ENCODE data around the gene COMTD1. TPM values are rescaled to one million over a fixed set of nuclear protein-coding genes. Genes with fewer than 3 reads are reported as not detected.
A peak's percentile ranks its signal among the peaks of the same experiment; 100 is the strongest.

COMTD1 gene
- 5.6 and 6.1 TPM in 2 replicates for total RNA-seq (2014; rRNA removed; shearing (Covaris generic))

GRCh38 chr10:75235375-75236177 lies at the start of gene COMTD1:
Gene COMTD1 (minus strand): TSS chr10:75235957. CDS start chr10:75235928, 29 bp downstream.
- Histone ChIP-seq H3K27me3 (no peaks in the 10 kb centered on the region), H3K36me3 (peaks cover 23% of the 10 kb centered on the region), H3K4me3 (peak within 1 kb of the TSS; percentile 69), H3K4me1 (no peaks in the 10 kb centered on the region), H3K27ac (peak within 1 kb of the TSS; percentile 41), H3K9me3 (replicated peaks) (no peaks in the 10 kb centered on the region)
- DNase-seq: peak; percentile 93 to 94

GRCh38 chr10:75283671-75284470 lies 48.1 kb upstream of the COMTD1 start:
- Histone ChIP-seq H3K27me3 (no peaks in the 10 kb centered on the region), H3K4me1 (peaks cover 6% of the 10 kb centered on the region; the same call in 1 of the 2 replicates), H3K27ac (no peak overlapping the region), H3K36me3 (no peaks in the 10 kb centered on the region), H3K9me3 (replicated peaks) (no peaks in the 10 kb centered on the region), H3K4me3 (peak overlapping the region; percentile 44)
- peak; percentile 41 to 55 for DNase-seq

- H3K27ac ChIP-seq: no peak overlapping the region
- H3K9me3 ChIP-seq (replicated peaks): no peaks in the 10 kb centered on the region
- no peaks in the 10 kb centered on the region for H3K27me3 ChIP-seq
- DNase-seq: peak; percentile 34 to 47
- H3K36me3 ChIP-seq: no peaks in the 10 kb centered on the region
- H3K4me3 ChIP-seq: peak overlapping the region; percentile 44
- H3K4me1 ChIP-seq: peaks cover 6% of the 10 kb centered on the region; the same call in 1 of the 2 replicates
Observed at GRCh38 chr10:75283078-75283670, 47.4 kb upstream of the COMTD1 start.

- no peak for DNase-seq
- Histone ChIP-seq H3K4me3 (no peak overlapping the region), H3K4me1 (0 out of 2 replicates have a peak, but pooled peaks cover 3% of the 10 kb centered on the region), H3K36me3 (no peaks in the 10 kb centered on the region), H3K27me3 (no peaks in the 10 kb centered on the region), H3K27ac (no peak overlapping the region), H3K9me3 (replicated peaks) (no peaks in the 10 kb centered on the region)
Observed at GRCh38 chr10:75281974-75282373, 46.2 kb upstream of the COMTD1 start.

- Histone ChIP-seq H3K27me3 (no peaks in the 10 kb centered on the region), H3K36me3 (no peaks in the 10 kb centered on the region), H3K27ac (no peak overlapping the region), H3K4me1 (0 out of 2 replicates have a peak, but pooled peaks cover 3% of the 10 kb centered on the region), H3K9me3 (replicated peaks) (no peaks in the 10 kb centered on the region), H3K4me3 (no peak overlapping the region)
- DNase-seq: no peak
Observed at GRCh38 chr10:75280236-75280635, 44.5 kb upstream of the COMTD1 start.

GRCh38 chr10:75276069-75276872 lies 40.5 kb upstream of the COMTD1 start:
- H3K4me3 ChIP-seq: no peak overlapping the region
- DNase-seq: peak; percentile 18 to 48
- no peaks in the 10 kb centered on the region for H3K36me3 ChIP-seq
- no peaks in the 10 kb centered on the region for H3K27me3 ChIP-seq
- no peak overlapping the region for H3K27ac ChIP-seq
- H3K9me3 ChIP-seq (replicated peaks): no peaks in the 10 kb centered on the region
- no peaks in the 10 kb centered on the region for H3K4me1 ChIP-seq

GRCh38 chr10:75272896-75273295 lies 37.1 kb upstream of the COMTD1 start:
- Histone ChIP-seq H3K4me1 (no peaks in the 10 kb centered on the region), H3K9me3 (replicated peaks) (no peaks in the 10 kb centered on the region), H3K36me3 (no peaks in the 10 kb centered on the region), H3K27me3 (no peaks in the 10 kb centered on the region), H3K4me3 (no peak overlapping the region), H3K27ac (no peak overlapping the region)
- DNase-seq: no peak

GRCh38 chr10:75272094-75272493 lies 36.3 kb upstream of the COMTD1 start:
- H3K4me1 ChIP-seq: no peaks in the 10 kb centered on the region
- H3K4me3 ChIP-seq: no peak overlapping the region
- H3K27ac ChIP-seq: no peak overlapping the region
- DNase-seq: no peak
- no peaks in the 10 kb centered on the region for H3K27me3 ChIP-seq
- H3K36me3 ChIP-seq: no peaks in the 10 kb centered on the region
- no peaks in the 10 kb centered on the region for H3K9me3 ChIP-seq (replicated peaks)

- DNase-seq: no peak
- Histone ChIP-seq H3K4me1 (no peaks in the 10 kb centered on the region), H3K27ac (no peak overlapping the region), H3K4me3 (no peak overlapping the region), H3K9me3 (replicated peaks) (no peaks in the 10 kb centered on the region), H3K36me3 (no peaks in the 10 kb centered on the region), H3K27me3 (no peaks in the 10 kb centered on the region)
Observed at GRCh38 chr10:75269605-75270004, 33.8 kb upstream of the COMTD1 start.

- H3K4me3 ChIP-seq: no peak overlapping the region
- no peak overlapping the region for H3K27ac ChIP-seq
- H3K4me1 ChIP-seq: no peaks in the 10 kb centered on the region
- no peaks in the 10 kb centered on the region for H3K36me3 ChIP-seq
- H3K27me3 ChIP-seq: no peaks in the 10 kb centered on the region
- DNase-seq: no peak
- no peaks in the 10 kb centered on the region for H3K9me3 ChIP-seq (replicated peaks)
Observed at GRCh38 chr10:75266945-75267344, 31.2 kb upstream of the COMTD1 start.

GRCh38 chr10:75265856-75266255 lies 30.1 kb upstream of the COMTD1 start:
- Histone ChIP-seq H3K36me3 (no peaks in the 10 kb centered on the region), H3K9me3 (replicated peaks) (no peaks in the 10 kb centered on the region), H3K27ac (no peak overlapping the region), H3K4me1 (no peaks in the 10 kb centered on the region), H3K27me3 (no peaks in the 10 kb centered on the region), H3K4me3 (no peak overlapping the region)
- DNase-seq: no peak

GRCh38 chr10:75263806-75264205 lies 28.0 kb upstream of the COMTD1 start:
- no peak overlapping the region for H3K4me3 ChIP-seq
- H3K4me1 ChIP-seq: no peaks in the 10 kb centered on the region
- H3K36me3 ChIP-seq: no peaks in the 10 kb centered on the region
- H3K27me3 ChIP-seq: no peaks in the 10 kb centered on the region
- no peak for DNase-seq
- H3K9me3 ChIP-seq (replicated peaks): no peaks in the 10 kb centered on the region
- no peak overlapping the region for H3K27ac ChIP-seq

GRCh38 chr10:75261813-75262705 lies 26.3 kb upstream of the COMTD1 start:
- Histone ChIP-seq H3K36me3 (no peaks in the 10 kb centered on the region), H3K9me3 (replicated peaks) (no peaks in the 10 kb centered on the region), H3K4me1 (no peaks in the 10 kb centered on the region), H3K4me3 (no peak overlapping the region), H3K27ac (no peak overlapping the region), H3K27me3 (no peaks in the 10 kb centered on the region)
- no peak for DNase-seq

All from SJCRH30 (cell line).